ENCODE results near the gene KNTC1.
"Not testable (repeated sequence)": the region's sequence is repeated elsewhere in the genome, so short reads cannot be mapped to it uniquely, and the experiment has no call there.

Gene KNTC1, protein sequence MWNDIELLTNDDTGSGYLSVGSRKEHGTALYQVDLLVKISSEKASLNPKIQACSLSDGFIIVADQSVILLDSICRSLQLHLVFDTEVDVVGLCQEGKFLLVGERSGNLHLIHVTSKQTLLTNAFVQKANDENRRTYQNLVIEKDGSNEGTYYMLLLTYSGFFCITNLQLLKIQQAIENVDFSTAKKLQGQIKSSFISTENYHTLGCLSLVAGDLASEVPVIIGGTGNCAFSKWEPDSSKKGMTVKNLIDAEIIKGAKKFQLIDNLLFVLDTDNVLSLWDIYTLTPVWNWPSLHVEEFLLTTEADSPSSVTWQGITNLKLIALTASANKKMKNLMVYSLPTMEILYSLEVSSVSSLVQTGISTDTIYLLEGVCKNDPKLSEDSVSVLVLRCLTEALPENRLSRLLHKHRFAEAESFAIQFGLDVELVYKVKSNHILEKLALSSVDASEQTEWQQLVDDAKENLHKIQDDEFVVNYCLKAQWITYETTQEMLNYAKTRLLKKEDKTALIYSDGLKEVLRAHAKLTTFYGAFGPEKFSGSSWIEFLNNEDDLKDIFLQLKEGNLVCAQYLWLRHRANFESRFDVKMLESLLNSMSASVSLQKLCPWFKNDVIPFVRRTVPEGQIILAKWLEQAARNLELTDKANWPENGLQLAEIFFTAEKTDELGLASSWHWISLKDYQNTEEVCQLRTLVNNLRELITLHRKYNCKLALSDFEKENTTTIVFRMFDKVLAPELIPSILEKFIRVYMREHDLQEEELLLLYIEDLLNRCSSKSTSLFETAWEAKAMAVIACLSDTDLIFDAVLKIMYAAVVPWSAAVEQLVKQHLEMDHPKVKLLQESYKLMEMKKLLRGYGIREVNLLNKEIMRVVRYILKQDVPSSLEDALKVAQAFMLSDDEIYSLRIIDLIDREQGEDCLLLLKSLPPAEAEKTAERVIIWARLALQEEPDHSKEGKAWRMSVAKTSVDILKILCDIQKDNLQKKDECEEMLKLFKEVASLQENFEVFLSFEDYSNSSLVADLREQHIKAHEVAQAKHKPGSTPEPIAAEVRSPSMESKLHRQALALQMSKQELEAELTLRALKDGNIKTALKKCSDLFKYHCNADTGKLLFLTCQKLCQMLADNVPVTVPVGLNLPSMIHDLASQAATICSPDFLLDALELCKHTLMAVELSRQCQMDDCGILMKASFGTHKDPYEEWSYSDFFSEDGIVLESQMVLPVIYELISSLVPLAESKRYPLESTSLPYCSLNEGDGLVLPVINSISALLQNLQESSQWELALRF (N-terminal part only)

GRCh38 chr12:122526683-122527477, at the start of gene KNTC1, which contains the start of gene RSRC2:
KNTC1 (plus strand) TSS chr12:122527249; CDS start chr12:122530064, 2,815 bp downstream.
RSRC2 (minus strand) TSS chr12:122526936; CDS start chr12:122526853, 83 bp downstream.
- DNase-seq, result peak; percentile 99

GRCh38 chr12:122480753-122481152, 46.3 kb upstream of the KNTC1 start:
- DNase-seq, result no peak

- no peak for DNase-seq
Observed at GRCh38 chr12:122481861-122482260, 45.2 kb upstream of the KNTC1 start.

DNA sequence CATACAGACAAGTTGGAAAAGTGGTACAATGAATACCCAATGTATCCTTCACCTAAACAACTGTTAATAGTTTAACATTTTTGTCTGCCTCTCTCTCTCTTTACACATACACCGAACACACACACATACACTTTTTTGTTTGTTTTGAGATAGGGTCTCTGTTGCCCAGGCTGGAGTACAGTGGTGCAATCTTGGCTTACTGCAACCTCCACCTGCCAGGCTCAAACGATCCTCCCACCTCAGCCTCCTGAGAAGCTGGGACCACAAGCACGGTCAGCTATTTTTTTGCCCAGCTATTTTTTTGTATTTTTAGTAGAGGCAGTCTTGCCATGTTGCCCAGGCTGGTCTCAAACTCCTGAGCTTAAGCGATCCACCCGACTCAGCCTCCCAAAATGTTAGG, 43.1 kb upstream of the KNTC1 start:
- DNase-seq, result no peak

GRCh38 chr12:122484385-122484784, 42.7 kb upstream of the KNTC1 start:
- not testable (repeated sequence) for DNase-seq

GRCh38 chr12:122486360-122486759, 40.7 kb upstream of the KNTC1 start:
- DNase-seq, result not testable (repeated sequence)

DNA sequence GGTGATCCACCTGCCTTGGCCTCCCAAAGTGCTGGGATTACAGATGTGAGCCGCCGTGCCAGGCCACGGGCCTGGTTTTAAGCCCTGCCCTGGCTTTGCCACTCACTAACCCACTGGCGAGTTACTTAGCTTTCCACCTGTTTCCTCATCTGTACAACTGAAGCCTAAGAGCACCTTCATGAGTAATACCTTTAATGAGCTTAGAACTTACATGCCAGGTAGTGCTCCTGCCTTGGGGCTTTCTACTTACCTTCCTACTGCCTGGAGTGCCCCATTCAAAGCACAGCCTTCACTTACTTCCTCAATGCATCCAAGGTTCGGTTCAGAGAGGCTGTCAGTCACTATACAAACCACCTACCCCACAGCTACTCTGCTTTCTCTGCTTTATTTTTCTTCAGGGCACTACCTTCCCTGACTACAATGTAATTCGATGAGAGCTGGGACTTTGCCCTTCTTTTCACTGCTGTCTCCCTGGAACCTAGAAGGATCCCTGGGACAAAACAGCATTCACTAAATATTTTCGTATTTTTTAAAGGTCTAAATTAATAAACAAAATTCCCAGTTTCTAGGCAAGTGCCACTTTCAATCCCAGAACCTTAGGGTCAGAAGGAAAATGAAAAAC, 40.1 kb upstream of the KNTC1 start:
- no peak for DNase-seq

DNA sequence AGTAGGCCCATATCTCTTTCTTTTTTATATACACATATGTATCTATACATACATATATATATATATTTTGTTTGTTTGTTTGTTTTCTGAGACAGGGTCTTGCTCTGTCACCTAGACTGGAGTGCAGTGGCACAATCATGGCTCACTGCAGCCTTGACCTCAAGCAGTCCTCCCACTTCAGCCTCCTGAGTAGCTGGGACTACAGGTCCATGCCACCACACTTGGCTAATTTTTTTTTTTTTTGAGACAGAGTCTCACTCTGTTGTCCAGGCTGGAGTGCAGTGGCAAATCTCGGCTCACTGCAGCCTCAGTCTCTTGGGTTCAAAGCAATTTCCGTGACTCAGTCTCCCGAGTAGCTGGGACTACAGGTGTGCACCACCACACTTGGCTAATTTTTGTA, 39.2 kb upstream of the KNTC1 start:
- DNase-seq, result not testable (repeated sequence)

- no peak for DNase-seq
Observed at GRCh38 chr12:122489038-122489437, 38.0 kb upstream of the KNTC1 start.

DNA sequence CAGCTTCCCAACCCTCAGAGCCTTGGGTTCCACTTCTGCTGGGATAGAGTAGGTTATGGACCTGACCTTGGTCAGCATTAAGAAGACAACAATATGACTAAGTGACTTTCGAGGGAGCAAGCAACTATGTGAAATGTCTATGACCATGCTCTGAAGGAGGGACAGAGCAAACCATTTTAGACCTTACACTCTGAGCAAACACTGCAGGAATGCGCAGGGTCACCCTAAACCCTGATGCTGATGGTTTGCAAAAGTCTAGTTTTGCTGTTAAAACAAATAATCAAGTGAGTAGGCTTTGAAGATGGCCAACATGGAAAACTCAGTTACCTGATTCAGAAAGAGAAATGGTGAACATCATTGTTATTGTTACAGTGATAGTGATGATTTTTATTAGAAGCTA, 35.1 kb upstream of the KNTC1 start:
- no peak for DNase-seq

GRCh38 chr12:122493222-122493621, 33.8 kb upstream of the KNTC1 start:
- not testable (repeated sequence) for DNase-seq

GRCh38 chr12:122495258-122495657, 31.8 kb upstream of the KNTC1 start:
- DNase-seq, result no peak

- peak; percentile 67 for DNase-seq
Observed at GRCh38 chr12:122499991-122500684, 26.9 kb upstream of the KNTC1 start.

GRCh38 chr12:122500685-122501488, 26.2 kb upstream of the KNTC1 start, which contains the start of gene ZCCHC8:
ZCCHC8 (minus strand) TSS chr12:122500932; CDS start chr12:122500840, 92 bp downstream.
- DNase-seq, result peak; percentile 98

- DNase-seq, result no peak
Observed at GRCh38 chr12:122501489-122501989, 25.5 kb upstream of the KNTC1 start.

DNA sequence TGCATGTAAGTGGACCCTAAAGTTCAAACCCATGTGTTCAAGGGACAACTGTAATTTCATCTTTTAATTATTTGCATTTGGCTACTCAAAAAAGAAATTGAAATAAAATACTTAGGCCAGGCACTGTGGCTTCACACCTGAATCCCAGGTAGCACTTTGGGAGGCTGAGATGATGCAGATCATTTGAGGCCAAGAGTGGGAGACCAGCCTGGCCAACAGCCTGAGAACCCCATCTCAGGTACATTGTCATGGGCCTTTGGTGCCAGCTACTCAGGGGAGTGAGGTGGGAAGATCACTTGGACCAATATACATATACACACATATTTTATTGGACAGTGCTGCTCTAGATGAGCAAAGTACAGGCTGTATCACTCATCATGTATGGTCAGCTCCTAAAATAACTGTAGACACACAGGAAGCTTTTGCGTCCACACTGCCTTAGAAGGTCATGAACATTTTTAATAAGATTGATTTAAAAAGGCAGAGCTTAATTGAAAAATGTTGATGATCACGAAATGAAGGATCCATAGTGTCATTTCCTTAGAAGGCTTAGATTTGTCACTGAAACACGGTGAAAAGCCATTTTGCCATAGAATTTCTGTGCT, 23.8 kb upstream of the KNTC1 start:
- DNase-seq, result no peak

DNA sequence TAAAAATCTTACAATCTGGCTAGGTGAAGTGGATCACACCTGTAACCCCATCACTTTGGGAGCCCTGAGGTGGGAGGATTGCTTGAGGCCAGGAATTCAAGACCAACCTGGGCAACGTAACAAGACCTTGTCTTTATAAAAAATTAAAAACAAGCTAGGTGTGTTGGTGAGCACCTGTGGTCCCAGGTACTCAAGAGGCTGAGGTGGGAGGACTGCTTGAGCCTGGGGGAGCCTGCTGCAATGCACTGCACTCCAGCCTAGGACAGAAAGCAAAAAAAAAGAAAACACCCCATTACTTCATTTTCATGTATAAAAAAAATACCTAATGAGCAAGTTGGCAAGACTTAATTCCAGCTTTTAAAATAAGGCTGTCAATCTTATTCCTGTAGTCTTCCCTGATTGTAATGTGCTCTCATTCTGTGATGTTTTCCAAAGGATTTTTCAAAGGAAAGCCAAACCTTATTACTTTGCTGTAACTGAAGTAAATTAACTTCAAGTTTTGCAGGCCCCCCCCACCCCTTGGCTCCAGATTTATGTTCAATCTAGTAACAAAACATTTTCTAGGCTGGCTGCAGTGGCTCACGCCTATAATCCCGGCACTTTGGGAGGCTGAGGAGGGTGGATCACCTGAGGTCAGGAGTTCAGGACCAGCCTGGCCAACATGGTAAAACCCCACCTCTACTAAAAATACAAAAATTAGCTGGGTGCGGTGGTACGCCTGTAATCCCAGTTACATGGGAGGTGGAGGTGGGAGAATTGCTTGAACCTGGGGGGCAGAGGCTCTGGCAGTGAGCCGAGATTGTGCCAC, 23.1 kb upstream of the KNTC1 start:
- DNase-seq, result no peak

DNA sequence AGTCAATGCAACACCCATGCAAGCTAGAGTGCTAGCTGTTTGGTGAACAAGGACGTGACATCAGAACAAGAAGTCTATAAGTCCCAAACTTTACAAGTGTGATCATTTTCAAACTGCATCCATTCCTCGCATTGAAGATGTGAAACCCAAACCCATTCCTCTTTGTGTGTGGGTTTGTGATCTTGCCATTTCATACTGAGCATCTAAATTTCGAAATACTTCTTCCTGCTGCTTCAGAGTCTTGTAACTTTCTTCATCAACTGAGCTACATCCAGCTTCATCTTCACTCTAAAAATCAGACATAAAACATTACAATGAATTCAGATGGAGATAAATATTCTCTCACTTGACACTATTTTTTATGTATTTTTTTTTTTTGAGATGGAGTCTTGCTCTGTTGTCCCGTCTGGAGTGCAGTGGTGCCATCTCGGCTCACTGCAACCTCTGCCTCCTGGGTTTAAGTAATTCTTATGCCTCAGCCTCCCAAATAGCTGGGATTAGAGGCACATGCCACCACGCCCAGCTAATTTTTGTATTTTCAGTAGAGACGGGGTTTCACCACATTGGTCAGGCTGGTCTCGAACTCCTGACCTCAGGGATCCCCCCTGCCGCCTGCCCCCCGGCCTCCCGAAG, 21.5 kb upstream of the KNTC1 start:
- no peak for DNase-seq

All from left hindlimb (tissue), 1 donor.